ENCODE measurements around the gene H2BW1.
"Not testable (repeated sequence)": the region's sequence is repeated elsewhere in the genome, so short reads cannot be mapped to it uniquely, and the experiment has no call there.

H2BW1 gene

DNA sequence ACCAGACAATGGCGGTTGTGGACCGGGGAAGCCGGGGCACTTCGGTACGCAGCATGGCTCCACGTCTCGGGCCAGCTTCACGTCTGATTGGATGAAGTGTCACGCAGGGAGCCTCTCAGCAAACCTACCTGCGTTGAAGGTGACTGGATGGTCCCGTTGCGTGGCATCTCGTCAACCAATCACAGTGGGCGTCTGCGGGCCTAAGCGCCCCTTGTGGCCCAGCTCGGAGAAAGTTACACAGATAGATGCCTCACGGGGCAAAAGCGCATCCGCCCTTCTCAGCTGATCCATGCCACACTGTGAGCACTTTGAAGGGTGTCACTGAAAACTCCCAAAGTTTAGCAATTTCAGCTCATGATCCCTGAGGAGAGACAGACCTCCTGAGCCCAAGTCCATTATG, at the start of gene H2BW1:
H2BW1 (minus strand) TSS at position 103 of the 400 bp plus-strand sequence. CDS start 132 bp downstream, outside the sequence.
- no peak for DNase-seq
- TF ChIP-seq POLR2A (IDR thresholded peaks at IDR 0.05; ENCODE audit: low read length) (no peak), GATA1 (IDR thresholded peaks at IDR 0.05; ENCODE audit: low read depth, low read length) (no peak)

GRCh38 chrX:104062636-104063035, 49.1 kb upstream of the H2BW1 start:
- DNase-seq: not testable (repeated sequence)

DNA sequence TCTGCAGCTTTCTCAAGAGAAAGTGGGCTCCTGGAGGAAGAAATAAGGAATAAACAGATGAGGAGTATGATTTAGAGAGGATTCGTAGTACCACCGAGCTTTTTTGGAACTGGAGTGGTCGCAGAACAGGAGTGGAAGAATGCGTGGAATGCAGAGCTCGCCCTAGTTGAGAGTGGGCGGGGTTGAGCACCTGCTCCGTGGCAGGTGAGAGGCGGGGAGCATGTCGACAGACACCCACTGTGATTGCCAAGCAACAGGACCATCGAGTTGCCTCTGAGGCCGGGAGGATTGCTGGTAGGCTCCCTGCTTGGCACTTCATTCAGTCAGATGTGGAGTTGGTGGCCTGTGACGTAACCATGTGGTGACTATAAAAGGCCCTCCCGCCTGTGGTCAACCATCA, 41.4 kb upstream of the H2BW1 start:
- not testable (repeated sequence) for DNase-seq

- TF ChIP-seq POLR2A (IDR thresholded peaks at IDR 0.05; ENCODE audit: low read length): no peak
- no peak for TF ChIP-seq GATA1 (IDR thresholded peaks at IDR 0.05; ENCODE audit: low read depth, low read length)
- DNase-seq: no peak
Measured at GRCh38 chrX:104047171-104047570, 33.7 kb upstream of the H2BW1 start.

DNA sequence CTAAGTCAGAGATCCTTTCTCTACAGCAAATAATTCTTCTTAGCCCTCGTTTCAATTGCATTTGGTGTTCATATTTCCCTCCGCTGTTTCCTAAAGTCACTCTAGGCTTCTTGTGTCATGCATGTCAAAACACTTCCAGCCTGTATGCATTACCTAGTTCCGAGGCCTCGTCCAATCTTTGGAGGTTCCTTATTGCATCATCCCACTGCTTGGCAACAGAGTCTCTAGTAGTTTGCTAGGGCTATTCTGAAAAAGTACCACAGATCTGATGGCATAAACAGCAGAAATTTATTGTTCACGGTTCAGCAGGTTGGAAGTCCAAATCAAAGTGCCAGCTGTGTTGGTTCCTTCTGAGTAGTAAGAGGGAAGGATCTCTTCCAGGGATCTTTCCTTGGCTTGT, 32.1 kb upstream of the H2BW1 start:
- DNase-seq: no peak
- no peak for TF ChIP-seq POLR2A (IDR thresholded peaks at IDR 0.05; ENCODE audit: low read length)
- TF ChIP-seq GATA1 (IDR thresholded peaks at IDR 0.05; ENCODE audit: low read depth, low read length): no peak

- no peak for DNase-seq
- TF ChIP-seq GATA1 (IDR thresholded peaks at IDR 0.05; ENCODE audit: low read depth, low read length) (no peak), POLR2A (IDR thresholded peaks at IDR 0.05; ENCODE audit: low read length) (no peak)
Measured at GRCh38 chrX:104041003-104041402, 27.5 kb upstream of the H2BW1 start.

- DNase-seq: no peak
- TF ChIP-seq POLR2A (IDR thresholded peaks at IDR 0.05; ENCODE audit: low read length) (no peak), GATA1 (IDR thresholded peaks at IDR 0.05; ENCODE audit: low read depth, low read length) (no peak)
Measured at GRCh38 chrX:104039689-104040505, 26.4 kb upstream of the H2BW1 start, which contains the start of gene H2BW2. Gene H2BW2 (plus strand): TSS chrX:104039956. CDS start chrX:104039995, 39 bp downstream.

DNA sequence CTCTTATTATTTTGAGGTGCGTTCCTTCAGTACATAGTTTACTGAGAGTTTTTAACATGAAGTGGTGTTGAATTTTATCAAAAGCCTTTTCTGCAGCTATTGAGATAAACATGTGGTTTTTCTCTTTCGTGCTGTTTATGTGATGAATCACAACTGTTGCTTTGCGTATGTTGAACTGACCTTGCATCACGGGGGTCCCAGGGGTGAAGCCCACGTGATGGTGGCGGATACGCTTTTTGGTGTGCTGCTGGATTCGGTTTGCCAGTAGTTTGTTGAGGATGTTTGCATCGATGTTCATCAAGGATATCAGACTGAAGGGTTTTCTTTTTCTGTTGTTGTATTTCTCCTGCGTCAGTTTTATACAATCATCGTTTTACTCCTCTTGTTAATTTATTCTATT, 4.6 kb upstream of the H2BW1 start:
- no peak for TF ChIP-seq POLR2A (IDR thresholded peaks at IDR 0.05; ENCODE audit: low read length)
- TF ChIP-seq GATA1 (IDR thresholded peaks at IDR 0.05; ENCODE audit: low read depth, low read length): no peak
- DNase-seq: no peak

GRCh38 chrX:104015576-104015975, 2.1 kb upstream of the H2BW1 start:
- not testable (repeated sequence) for DNase-seq

DNA sequence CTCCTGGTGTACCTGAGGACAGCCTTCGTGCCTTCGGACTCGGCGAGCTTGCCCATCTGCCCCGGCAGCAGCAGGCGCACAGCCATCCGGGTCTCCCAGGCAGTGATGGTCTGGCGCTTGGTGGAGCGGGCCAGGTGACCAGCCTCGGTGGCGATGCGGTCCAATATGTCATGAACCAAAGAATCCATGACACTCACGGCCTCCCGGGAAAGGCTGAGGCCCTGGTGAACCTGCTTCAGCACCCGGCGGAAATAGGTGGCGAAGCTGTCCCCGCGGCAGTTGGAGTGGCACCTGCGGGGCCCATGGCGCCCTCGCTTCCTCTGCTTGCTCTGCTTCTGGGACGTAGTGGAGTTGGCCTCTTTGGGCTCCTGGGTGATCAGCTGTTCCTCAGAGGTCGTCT, 350 bp downstream of the H2BW1 start:
- TF ChIP-seq POLR2A (IDR thresholded peaks at IDR 0.05; ENCODE audit: low read length): no peak
- no peak for TF ChIP-seq GATA1 (IDR thresholded peaks at IDR 0.05; ENCODE audit: low read depth, low read length)
- no peak for DNase-seq

- TF ChIP-seq POLR2A (IDR thresholded peaks at IDR 0.05; ENCODE audit: low read length) (no peak), GATA1 (IDR thresholded peaks at IDR 0.05; ENCODE audit: low read depth, low read length) (no peak)
- no peak for DNase-seq
Measured at GRCh38 chrX:104008831-104009230, 4.7 kb downstream of the H2BW1 start.

DNA sequence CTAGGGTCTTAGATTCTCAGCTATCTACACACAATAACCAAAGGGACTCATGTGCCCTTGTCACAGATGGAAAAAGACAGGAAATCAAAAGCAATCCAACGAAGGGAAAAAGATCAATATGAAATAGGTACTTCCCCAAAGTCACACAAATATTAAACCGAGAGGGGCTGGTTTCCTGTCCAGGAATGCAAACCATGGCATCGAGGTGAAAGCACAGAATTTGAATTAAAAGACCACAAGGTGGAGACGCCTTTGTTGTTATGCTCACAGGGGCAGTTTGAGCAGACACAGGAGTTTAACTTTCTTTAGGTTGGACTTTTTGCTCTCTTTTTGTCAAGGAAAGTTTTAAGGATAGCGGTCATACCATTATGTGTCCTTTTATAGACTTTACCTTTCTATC, 14.3 kb downstream of the H2BW1 start:
- no peak for DNase-seq
- TF ChIP-seq POLR2A (IDR thresholded peaks at IDR 0.05; ENCODE audit: low read length) (no peak), GATA1 (IDR thresholded peaks at IDR 0.05; ENCODE audit: low read depth, low read length) (no peak)

- not testable (repeated sequence) for DNase-seq
Measured at GRCh38 chrX:103983508-103983907, 30.0 kb downstream of the H2BW1 start.

GRCh38 chrX:103962411-103963278, 50.9 kb downstream of the H2BW1 start, which contains the start of gene TMSB15B:
Gene TMSB15B (plus strand): TSS chrX:103962627.
- DNase-seq: not testable (repeated sequence)
